Peyer's patch (tissue), 4 donors: ENCODE data around the gene EHBP1. TPM values are rescaled to one million over a fixed set of nuclear protein-coding genes. Genes with fewer than 3 reads are reported as not detected.

Experiments used
- DNase-seq, 3 donors: peaks; one replicate each; pipeline ENCODE4 v3.0.0-alpha.2; 2017 to 2019
- H3K27ac ChIP-seq, 4 donors: fragments of 200-600 bp; sonication (generic); one replicate each; pipeline ENCODE4 v1.5.1; 2016 to 2019
- H3K27me3 ChIP-seq, 2 donors: fragments of 200-600 bp; sonication (generic); one replicate each; pipeline ENCODE4 v1.5.1; 2019
- H3K36me3 ChIP-seq, 3 donors: fragments of 200-600 bp; sonication (generic); one replicate each; pipeline ENCODE4 v1.5.1; 2016 to 2019
- H3K4me1 ChIP-seq, 4 donors: fragments of 200-600 bp; sonication (generic); one replicate each; pipeline ENCODE4 v1.5.1; 2016 to 2019
- H3K4me3 ChIP-seq, 4 donors: fragments of 200-600 bp; sonication (generic); 1 replicate in 3 of 4; 2 replicates in 1 of 4; pipeline ENCODE4 v1.5.1; 2016 to 2019; ENCODE audit warnings: mild to moderate bottlenecking in 1 of 4
- H3K9me3 ChIP-seq, 4 donors: fragments of 200-600 bp; sonication (generic); one replicate each; pipeline ENCODE4 v1.5.1; 2016 to 2019; ENCODE audit warnings: mild to moderate bottlenecking in 1 of 4
- POLR2A ChIP-seq, 2 donors: fragments of 450-650 bp; IDR thresholded peaks; one replicate each; pipeline ENCODE4 v1.5.1; 2017; ENCODE audit warnings: antibody characterized with exemption in 2 of 2, mild to moderate bottlenecking in 2 of 2, moderate library complexity in 2 of 2
- total RNA-seq, 4 donors: library from RNA; depleted of rRNA; stranded (reverse); fragments of >200 nt; gene quantifications; one replicate each; pipeline ENCODE4 v1.1.0, GENCODE V29; 2016
- TF ChIP-seq, protein P1 (sequence below), 6 experiments: fragments of 450-650 bp in 4 of 6; fragments of 200-600 bp in 2 of 6; sonication (generic) in 1 of 6; IDR thresholded peaks; one replicate each; pipeline ENCODE4 v1.5.1; 2017 to 2019; ENCODE audit warnings: antibody characterized with exemption in 6 of 6, mild to moderate bottlenecking in 3 of 6, moderate library complexity in 1 of 6

The EHBP1 gene
- total RNA-seq, 4 donors from 2014 or later = 27.1 to 190 (median 60.8) TPM

GRCh38 chr2:62665446-62665845 is 40.1 kb upstream of the EHBP1 start:
- H3K27ac ChIP-seq = peak overlapping the region in 1 of 4 donors; percentile 60
- H3K4me1 ChIP-seq = no peaks in the 10 kb centered on the region
- H3K27me3 ChIP-seq = no peaks in the 10 kb centered on the region
- no peaks in the 10 kb centered on the region for H3K9me3 ChIP-seq
- no peak for DNase-seq
- TF ChIP-seq POLR2A (IDR thresholded peaks at IDR 0.05) = no peak
- TF ChIP-seq, protein P1, sequence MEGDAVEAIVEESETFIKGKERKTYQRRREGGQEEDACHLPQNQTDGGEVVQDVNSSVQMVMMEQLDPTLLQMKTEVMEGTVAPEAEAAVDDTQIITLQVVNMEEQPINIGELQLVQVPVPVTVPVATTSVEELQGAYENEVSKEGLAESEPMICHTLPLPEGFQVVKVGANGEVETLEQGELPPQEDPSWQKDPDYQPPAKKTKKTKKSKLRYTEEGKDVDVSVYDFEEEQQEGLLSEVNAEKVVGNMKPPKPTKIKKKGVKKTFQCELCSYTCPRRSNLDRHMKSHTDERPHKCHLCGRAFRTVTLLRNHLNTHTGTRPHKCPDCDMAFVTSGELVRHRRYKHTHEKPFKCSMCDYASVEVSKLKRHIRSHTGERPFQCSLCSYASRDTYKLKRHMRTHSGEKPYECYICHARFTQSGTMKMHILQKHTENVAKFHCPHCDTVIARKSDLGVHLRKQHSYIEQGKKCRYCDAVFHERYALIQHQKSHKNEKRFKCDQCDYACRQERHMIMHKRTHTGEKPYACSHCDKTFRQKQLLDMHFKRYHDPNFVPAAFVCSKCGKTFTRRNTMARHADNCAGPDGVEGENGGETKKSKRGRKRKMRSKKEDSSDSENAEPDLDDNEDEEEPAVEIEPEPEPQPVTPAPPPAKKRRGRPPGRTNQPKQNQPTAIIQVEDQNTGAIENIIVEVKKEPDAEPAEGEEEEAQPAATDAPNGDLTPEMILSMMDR (IDR thresholded peaks at IDR 0.05) = no peak
- no peak overlapping the region for H3K4me3 ChIP-seq
- H3K36me3 ChIP-seq = no peaks in the 10 kb centered on the region

GRCh38 chr2:62669180-62669579 is 36.3 kb upstream of the EHBP1 start:
- H3K27me3 ChIP-seq = no peaks in the 10 kb centered on the region
- no peaks in the 10 kb centered on the region for H3K36me3 ChIP-seq
- H3K4me1 ChIP-seq = no peaks in the 10 kb centered on the region
- TF ChIP-seq, protein P1 (IDR thresholded peaks at IDR 0.05) = no peak
- TF ChIP-seq POLR2A (IDR thresholded peaks at IDR 0.05) = no peak
- no peak for DNase-seq
- H3K4me3 ChIP-seq = no peak overlapping the region
- no peaks in the 10 kb centered on the region for H3K9me3 ChIP-seq
- H3K27ac ChIP-seq = no peak overlapping the region

GRCh38 chr2:62672601-62673000 is 32.9 kb upstream of the EHBP1 start:
- no peak for DNase-seq

DNA sequence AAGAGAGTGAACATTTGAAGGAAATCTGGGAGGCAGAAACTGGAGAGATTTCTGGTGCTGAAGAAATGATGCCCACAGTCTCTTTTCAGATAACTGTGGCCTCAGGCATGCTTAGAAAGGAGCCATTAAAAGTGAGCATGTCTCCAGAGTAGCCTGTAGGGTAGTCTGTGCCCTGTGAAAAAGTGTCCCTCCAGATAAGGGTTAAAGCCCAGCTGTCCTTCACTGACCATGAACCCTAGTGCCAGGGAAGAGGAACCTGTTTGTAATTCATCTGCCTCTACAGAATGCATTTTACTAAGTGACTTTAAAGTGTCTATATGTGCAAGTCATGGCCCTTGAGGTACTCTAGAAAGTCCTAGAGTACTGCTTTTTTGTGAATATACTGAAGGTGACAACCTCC is 30.5 kb upstream of the EHBP1 start:
- no peaks in the 10 kb centered on the region for H3K27me3 ChIP-seq
- H3K27ac ChIP-seq = no peak overlapping the region
- DNase-seq = no peak
- H3K4me1 ChIP-seq = no peaks in the 10 kb centered on the region
- H3K36me3 ChIP-seq = no peaks in the 10 kb centered on the region
- H3K4me3 ChIP-seq = no peak overlapping the region
- TF ChIP-seq, protein P1 (IDR thresholded peaks at IDR 0.05) = no peak
- no peak for TF ChIP-seq POLR2A (IDR thresholded peaks at IDR 0.05)
- H3K9me3 ChIP-seq = no peaks in the 10 kb centered on the region

More at GRCh38 chr2:62672601-62673000, 32.9 kb upstream of the EHBP1 start:
- Histone ChIP-seq H3K4me1 (no peaks in the 10 kb centered on the region), H3K27me3 (no peaks in the 10 kb centered on the region), H3K27ac (no peak overlapping the region), H3K9me3 (no peaks in the 10 kb centered on the region), H3K4me3 (no peak overlapping the region), H3K36me3 (no peaks in the 10 kb centered on the region)
- TF ChIP-seq POLR2A (IDR thresholded peaks at IDR 0.05) = no peak
- TF ChIP-seq, protein P1 (IDR thresholded peaks at IDR 0.05) = no peak

- peak in 1 of 3 donors; percentile 50 for DNase-seq
- TF ChIP-seq POLR2A (IDR thresholded peaks at IDR 0.05) = no peak
- TF ChIP-seq, protein P1 (IDR thresholded peaks at IDR 0.05) = no peak
Observed at GRCh38 chr2:62685256-62685655, 20.3 kb upstream of the EHBP1 start.

More at GRCh38 chr2:62685256-62685655, 20.3 kb upstream of the EHBP1 start:
- Histone ChIP-seq H3K4me1 (peaks cover 0 to 3% (median 0%) of the 10 kb centered on the region in 4 donors), H3K9me3 (no peaks in the 10 kb centered on the region), H3K36me3 (no peaks in the 10 kb centered on the region), H3K27ac (no peak overlapping the region), H3K4me3 (no peak overlapping the region), H3K27me3 (no peaks in the 10 kb centered on the region)
